SK-N-SH treated with all-trans-retinoic acid at 6 μM for 48 hours (cell line): ENCODE results near the gene SPOCK2.

Experiments used
- ATAC-seq: fragments of 200-7000 bp; cut with Tn5 transposase; 3 replicates; pipeline ENCODE4 v1.9.1; 2020; ENCODE audit warnings: mild to moderate bottlenecking, moderate library complexity
- BACH2 ChIP-seq: fragments of 250-450 bp; sonication (Bioruptor Pico); IDR thresholded peaks from 2 replicates; pipeline ENCODE4 v1.9.0; 2021; ENCODE audit warnings: mild to moderate bottlenecking, borderline replicate concordance
- CSDC2 ChIP-seq: fragments of 250-450 bp; sonication (Bioruptor Pico); IDR thresholded peaks from 2 replicates; pipeline ENCODE4 v1.5.0; 2020; ENCODE audit warnings: mild to moderate bottlenecking, moderate library complexity
- ESRRG ChIP-seq: fragments of 250-450 bp; sonication (Bioruptor Pico); IDR thresholded peaks from 2 replicates; pipeline ENCODE4 v1.6.1; 2021; ENCODE audit warnings: mild to moderate bottlenecking
- ISL1 ChIP-seq: fragments of 250-450 bp; sonication (Bioruptor Pico); IDR thresholded peaks from 2 replicates; pipeline ENCODE4 v2.1.2; 2022; ENCODE audit warnings: mild to moderate bottlenecking, moderate library complexity
- RARB ChIP-seq: fragments of 250-450 bp; sonication (Bioruptor Pico); IDR thresholded peaks from 2 replicates; pipeline ENCODE4 v1.8.0; 2021; ENCODE audit warnings: mild to moderate bottlenecking, moderate library complexity
- SNAI2 ChIP-seq: fragments of 250-450 bp; sonication (Bioruptor Pico); IDR thresholded peaks from 2 replicates; pipeline ENCODE4 v1.5.0; 2020; ENCODE audit warnings: mild to moderate bottlenecking, moderate library complexity
- TCF4 ChIP-seq: fragments of 250-450 bp; sonication (Bioruptor Pico); IDR thresholded peaks from 2 replicates; pipeline ENCODE4 v1.8.0; 2021; ENCODE audit warnings: mild to moderate bottlenecking, moderate library complexity, borderline replicate concordance
- ZC3H10 ChIP-seq: fragments of 250-450 bp; sonication (Bioruptor Pico); IDR thresholded peaks from 2 replicates; pipeline ENCODE4 v1.5.1; 2021; ENCODE audit warnings: mild to moderate bottlenecking, moderate library complexity
- ZFP3 ChIP-seq: fragments of 250-450 bp; sonication (Bioruptor Pico); IDR thresholded peaks from 2 replicates; pipeline ENCODE4 v1.5.0; 2020; ENCODE audit warnings: mild to moderate bottlenecking, moderate library complexity
- ZFP30 ChIP-seq: fragments of 450-650 bp; formaldehyde crosslinking; IDR thresholded peaks from 2 replicates; pipeline ENCODE4 v1.5.0; 2022; ENCODE audit warnings: mild to moderate bottlenecking, moderate library complexity
- ZNF565 ChIP-seq: fragments of 450-650 bp; formaldehyde crosslinking; conservative IDR thresholded peaks from 2 replicates; pipeline ENCODE4 v1.5.0; 2020; ENCODE audit warnings: low read depth, mild to moderate bottlenecking, moderate library complexity
- ZNF70 ChIP-seq: fragments of 450-650 bp; formaldehyde crosslinking; IDR thresholded peaks from 2 replicates; pipeline ENCODE4 v1.5.0; 2020; ENCODE audit warnings: mild to moderate bottlenecking, moderate library complexity
- ZNF8 ChIP-seq: fragments of 450-650 bp; formaldehyde crosslinking; IDR thresholded peaks from 2 replicates; pipeline ENCODE4 v1.5.0; 2020; ENCODE audit warnings: mild to moderate bottlenecking, moderate library complexity
- TF ChIP-seq, protein P1 (sequence below): fragments of 250-450 bp; sonication (Bioruptor Pico); IDR thresholded peaks from 2 replicates; pipeline ENCODE4 v1.5.1; 2020; ENCODE audit warnings: low read depth, mild to moderate bottlenecking, moderate library complexity
- TF ChIP-seq, protein P2 (sequence below): fragments of 250-450 bp; sonication (Bioruptor Pico); IDR thresholded peaks from 2 replicates; pipeline ENCODE4 v1.5.1; 2021; ENCODE audit warnings: mild to moderate bottlenecking, moderate library complexity
- TF ChIP-seq, protein P3 (sequence below): fragments of 250-450 bp; sonication (Bioruptor Pico); IDR thresholded peaks from 2 replicates; pipeline ENCODE4 v1.8.0; 2021; ENCODE audit warnings: low read depth, mild to moderate bottlenecking, moderate library complexity, borderline replicate concordance

SPOCK2 gene

GRCh38 chr10:72132854-72133253 is 44.5 kb upstream of the SPOCK2 start:
- no peak for ATAC-seq
- TF ChIP-seq, protein P1, sequence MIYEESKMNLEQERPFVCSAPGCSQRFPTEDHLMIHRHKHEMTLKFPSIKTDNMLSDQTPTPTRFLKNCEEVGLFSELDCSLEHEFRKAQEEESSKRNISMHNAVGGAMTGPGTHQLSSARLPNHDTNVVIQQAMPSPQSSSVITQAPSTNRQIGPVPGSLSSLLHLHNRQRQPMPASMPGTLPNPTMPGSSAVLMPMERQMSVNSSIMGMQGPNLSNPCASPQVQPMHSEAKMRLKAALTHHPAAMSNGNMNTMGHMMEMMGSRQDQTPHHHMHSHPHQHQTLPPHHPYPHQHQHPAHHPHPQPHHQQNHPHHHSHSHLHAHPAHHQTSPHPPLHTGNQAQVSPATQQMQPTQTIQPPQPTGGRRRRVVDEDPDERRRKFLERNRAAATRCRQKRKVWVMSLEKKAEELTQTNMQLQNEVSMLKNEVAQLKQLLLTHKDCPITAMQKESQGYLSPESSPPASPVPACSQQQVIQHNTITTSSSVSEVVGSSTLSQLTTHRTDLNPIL (CRISPR knock-in tag) = no peak

GRCh38 chr10:72127571-72127970 is 39.2 kb upstream of the SPOCK2 start:
- TF ChIP-seq ZNF8 (CRISPR knock-in tag) (no peak), TCF4 (CRISPR knock-in tag) (no peak), ZFP3 (CRISPR knock-in tag) (no peak)
- TF ChIP-seq, protein P2, sequence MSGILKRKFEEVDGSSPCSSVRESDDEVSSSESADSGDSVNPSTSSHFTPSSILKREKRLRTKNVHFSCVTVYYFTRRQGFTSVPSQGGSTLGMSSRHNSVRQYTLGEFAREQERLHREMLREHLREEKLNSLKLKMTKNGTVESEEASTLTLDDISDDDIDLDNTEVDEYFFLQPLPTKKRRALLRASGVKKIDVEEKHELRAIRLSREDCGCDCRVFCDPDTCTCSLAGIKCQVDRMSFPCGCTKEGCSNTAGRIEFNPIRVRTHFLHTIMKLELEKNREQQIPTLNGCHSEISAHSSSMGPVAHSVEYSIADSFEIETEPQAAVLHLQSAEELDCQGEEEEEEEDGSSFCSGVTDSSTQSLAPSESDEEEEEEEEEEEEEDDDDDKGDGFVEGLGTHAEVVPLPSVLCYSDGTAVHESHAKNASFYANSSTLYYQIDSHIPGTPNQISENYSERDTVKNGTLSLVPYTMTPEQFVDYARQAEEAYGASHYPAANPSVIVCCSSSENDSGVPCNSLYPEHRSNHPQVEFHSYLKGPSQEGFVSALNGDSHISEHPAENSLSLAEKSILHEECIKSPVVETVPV (CRISPR knock-in tag) = no peak
- TF ChIP-seq, protein P3, sequence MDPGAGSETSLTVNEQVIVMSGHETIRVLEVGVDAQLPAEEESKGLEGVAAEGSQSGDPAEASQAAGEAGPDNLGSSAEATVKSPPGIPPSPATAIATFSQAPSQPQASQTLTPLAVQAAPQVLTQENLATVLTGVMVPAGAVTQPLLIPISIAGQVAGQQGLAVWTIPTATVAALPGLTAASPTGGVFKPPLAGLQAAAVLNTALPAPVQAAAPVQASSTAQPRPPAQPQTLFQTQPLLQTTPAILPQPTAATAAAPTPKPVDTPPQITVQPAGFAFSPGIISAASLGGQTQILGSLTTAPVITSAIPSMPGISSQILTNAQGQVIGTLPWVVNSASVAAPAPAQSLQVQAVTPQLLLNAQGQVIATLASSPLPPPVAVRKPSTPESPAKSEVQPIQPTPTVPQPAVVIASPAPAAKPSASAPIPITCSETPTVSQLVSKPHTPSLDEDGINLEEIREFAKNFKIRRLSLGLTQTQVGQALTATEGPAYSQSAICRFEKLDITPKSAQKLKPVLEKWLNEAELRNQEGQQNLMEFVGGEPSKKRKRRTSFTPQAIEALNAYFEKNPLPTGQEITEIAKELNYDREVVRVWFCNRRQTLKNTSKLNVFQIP = no peak
- no peak for ATAC-seq

- ATAC-seq = no peak
- TF ChIP-seq ZNF565 = no peak
- no peak for TF ChIP-seq RARB
- no peak for TF ChIP-seq ESRRG (CRISPR knock-in tag)
- no peak for TF ChIP-seq ZNF8 (CRISPR knock-in tag)
- no peak for TF ChIP-seq BACH2 (CRISPR knock-in tag)
- no peak for TF ChIP-seq ZFP30
- TF ChIP-seq ZC3H10 (CRISPR knock-in tag) = no peak
- TF ChIP-seq ZNF70 (CRISPR knock-in tag) = no peak
- no peak for TF ChIP-seq ISL1
- TF ChIP-seq, protein P1 (CRISPR knock-in tag) = no peak
- TF ChIP-seq CSDC2 (CRISPR knock-in tag) = no peak
- no peak for TF ChIP-seq SNAI2 (CRISPR knock-in tag)
- TF ChIP-seq TCF4 (CRISPR knock-in tag) = no peak
- TF ChIP-seq, protein P2 (CRISPR knock-in tag) = no peak
- TF ChIP-seq, protein P3 = no peak
These were observed 38.5 kb upstream of the SPOCK2 start for GRCh38 chr10:72126872-72127232.

DNA sequence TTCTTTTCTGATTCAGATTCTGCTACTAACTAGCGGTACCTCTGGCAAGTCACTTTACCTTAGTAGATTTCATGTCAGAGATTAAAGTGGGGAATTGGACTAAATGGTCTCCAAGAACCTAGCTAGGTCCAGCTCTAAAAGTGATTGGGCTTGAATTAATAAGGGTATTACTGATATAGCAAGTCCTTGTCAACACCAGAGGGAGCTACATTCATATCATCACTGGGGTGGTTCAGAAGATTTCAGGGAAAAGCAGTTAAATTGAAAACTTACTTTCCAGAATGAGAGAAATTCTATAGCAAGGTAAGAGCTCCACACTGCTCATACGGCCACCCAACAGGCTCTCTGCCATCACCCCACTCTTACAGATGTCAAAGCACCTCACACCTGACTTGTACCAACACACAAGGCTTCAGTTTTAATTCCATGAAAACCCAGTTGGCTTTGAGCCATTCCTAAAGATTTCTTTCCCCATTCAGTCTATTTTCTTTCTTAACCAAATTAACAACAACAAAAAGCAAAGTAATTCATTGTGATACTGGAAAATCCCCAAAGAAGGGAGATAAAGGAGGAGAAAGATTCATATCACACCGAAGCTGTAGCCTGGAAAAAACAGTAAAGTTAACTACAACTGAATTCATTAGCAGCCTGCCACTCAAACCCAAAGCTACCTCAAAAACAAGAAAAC is 38.0 kb upstream of the SPOCK2 start:
- TF ChIP-seq, protein P1 (CRISPR knock-in tag) = no peak
- TF ChIP-seq SNAI2 (CRISPR knock-in tag) = no peak
- TF ChIP-seq RARB = no peak
- peak; percentile 74 for ATAC-seq
